GM18517 (cell line): ENCODE measurements around the gene ASCC1.

Experiments
- ATAC-seq: cut with Tn5 transposase; IDR thresholded peaks from one replicate; pipeline ENCODE4 v1.9.1; 2021; ENCODE audit warnings: mild to moderate bottlenecking, moderate library complexity; ENCODE audit not compliant: unreplicated experiment

The ASCC1 gene, protein sequence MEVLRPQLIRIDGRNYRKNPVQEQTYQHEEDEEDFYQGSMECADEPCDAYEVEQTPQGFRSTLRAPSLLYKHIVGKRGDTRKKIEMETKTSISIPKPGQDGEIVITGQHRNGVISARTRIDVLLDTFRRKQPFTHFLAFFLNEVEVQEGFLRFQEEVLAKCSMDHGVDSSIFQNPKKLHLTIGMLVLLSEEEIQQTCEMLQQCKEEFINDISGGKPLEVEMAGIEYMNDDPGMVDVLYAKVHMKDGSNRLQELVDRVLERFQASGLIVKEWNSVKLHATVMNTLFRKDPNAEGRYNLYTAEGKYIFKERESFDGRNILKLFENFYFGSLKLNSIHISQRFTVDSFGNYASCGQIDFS

DNA sequence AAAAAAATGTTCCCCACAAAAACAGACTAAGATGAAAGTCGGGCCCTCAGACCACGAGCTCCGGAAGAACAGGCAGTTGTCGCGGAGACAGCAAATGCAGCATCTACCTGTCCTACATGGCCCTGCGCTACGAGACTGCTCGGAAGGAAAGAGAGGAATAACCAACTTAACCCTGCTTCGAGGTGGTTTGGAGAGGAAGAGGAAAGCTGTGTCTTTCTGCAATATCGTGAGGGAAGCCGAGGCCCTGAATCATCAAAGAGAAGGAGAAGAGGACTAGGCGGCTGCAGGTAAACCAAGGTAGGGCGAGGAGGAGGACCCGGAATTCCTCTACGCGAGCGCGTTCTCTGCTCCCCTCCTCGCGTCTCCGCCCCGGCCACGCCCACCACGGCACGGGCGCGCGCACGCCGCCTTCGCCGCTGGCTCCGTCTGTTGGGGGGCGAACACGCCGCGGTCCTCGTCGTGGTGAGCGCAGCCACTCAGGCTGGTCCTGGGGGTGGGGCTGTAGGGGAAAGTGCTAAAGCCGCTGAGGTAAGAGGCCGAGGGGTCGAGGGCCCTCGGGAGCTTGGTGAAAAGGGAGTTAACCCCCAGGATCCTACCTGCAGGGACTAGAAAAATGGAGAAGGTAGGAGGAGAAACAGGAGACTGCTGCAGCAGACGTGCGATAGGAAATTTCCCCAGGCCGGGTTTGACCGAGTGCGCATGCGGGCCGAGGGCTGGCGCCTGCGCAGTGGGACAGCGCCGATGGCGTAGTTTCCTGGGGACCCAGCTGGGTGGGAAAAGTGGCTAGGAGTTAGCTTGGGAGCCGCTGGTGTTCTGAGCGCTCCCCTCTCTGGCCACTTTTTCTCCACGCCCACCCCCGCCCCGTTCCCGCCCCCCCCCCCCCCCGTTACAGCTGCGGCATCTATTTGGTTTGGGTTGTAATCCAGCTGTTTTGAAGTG, at the start of gene ASCC1, which contains the start of gene ANAPC16:
ASCC1 (minus strand) TSS at position 666 of the 939 bp plus-strand sequence. CDS start 2,978 bp downstream, outside the sequence.
ANAPC16 (plus strand) TSS at position 402 of the 939 bp plus-strand sequence. CDS start 7,903 bp downstream, outside the sequence.
- peak; percentile 68 for ATAC-seq

DNA sequence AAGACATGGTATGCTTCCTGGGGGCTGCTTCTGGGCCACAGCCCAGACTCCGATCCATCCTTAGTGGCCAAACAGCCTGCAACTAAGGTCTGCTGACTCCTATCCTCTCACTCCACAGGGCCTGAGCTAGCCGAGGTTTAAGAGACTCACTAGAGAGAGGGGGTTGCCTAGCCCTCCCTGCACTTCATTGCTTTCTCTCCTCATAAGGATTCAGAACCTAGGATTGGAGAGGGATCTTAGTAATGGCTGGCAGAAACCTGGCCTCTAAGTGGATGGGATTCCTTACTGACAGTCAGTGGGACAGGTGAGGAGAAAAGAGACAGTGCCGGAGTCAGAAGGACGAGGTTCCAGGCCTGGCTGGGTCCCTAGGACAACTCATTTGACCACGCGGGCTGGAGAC, 49.4 kb upstream of the ASCC1 start:
- no peak for ATAC-seq

DNA sequence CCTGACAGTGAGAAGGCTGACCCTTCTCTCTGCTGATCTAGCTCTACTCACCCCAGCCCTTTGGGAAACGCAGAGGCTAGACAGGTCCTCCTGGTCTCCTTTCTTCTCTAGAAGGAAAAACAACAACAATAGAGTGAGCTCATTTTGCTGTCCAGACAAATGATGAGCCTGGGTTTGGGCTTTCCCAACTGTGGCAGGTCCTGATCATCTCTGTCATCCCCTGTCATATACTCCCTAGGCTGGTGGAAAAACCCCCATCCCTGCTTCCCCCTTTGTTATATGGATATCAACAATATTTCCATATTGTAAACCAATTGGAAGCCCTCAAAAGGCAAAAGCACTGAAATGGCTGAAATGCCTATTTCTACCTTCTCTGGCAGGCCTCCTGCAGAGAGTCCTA, 48.5 kb upstream of the ASCC1 start:
- no peak for ATAC-seq

DNA sequence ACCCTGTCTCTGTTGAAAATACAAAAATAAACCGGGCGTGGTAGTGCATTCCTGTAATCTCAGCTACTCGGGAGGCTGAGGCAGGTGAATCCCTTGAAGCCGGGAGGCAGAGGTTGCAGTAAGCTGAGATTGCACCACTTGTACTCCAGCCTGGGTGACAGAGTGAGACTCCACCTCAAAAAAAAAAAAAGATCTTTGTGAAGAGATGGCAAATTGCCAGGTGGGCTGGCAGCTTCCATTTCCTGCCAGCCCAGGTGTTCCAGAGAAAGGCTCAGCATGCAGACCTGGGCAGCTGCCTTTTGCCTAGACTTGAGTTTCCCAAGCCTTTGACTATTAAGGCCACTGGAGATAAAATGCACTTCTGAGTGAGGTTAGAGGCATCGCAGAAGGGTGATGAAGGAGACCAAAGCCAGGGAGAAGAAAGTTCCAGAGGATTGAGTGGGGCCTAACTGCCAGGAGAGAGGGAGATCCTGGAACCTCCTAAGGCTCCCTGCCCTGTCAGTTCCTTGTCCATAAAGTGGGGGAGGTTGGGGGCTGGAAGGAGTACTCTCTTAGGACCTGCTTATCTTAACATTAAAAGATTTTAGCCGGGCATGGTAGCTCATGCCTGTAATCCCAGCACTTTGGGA, 47.7 kb upstream of the ASCC1 start:
- ATAC-seq, result no peak

DNA sequence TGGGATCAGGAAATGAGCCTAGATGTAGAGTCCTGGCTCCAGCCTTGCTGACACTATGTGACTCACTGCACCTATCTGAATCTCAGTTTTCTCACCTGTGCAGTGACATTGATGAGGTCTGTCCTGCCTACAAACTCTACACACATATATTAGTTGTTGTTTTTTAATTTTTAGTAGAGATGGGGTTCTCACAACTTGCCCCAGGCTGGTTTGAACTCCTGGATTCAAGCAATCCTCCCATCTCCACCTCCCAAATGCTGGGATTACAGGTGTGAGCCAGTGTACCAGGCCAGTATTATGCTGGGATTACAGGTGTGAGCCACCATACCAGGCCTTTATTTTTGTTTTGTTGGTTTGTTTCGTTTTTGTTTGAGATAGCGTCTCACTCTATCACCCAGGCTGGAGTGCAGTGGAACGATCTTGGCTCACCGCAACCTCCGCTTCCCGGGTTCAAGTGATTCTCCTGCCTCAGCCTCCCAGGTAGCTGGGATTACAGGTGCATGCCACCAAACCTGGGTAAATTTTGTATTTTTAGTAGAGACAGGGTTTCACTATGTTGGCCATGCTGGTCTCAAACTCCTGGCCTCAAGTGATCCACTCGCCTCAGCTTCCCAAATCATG, 45.8 kb upstream of the ASCC1 start:
- peak; percentile 17 for ATAC-seq

DNA sequence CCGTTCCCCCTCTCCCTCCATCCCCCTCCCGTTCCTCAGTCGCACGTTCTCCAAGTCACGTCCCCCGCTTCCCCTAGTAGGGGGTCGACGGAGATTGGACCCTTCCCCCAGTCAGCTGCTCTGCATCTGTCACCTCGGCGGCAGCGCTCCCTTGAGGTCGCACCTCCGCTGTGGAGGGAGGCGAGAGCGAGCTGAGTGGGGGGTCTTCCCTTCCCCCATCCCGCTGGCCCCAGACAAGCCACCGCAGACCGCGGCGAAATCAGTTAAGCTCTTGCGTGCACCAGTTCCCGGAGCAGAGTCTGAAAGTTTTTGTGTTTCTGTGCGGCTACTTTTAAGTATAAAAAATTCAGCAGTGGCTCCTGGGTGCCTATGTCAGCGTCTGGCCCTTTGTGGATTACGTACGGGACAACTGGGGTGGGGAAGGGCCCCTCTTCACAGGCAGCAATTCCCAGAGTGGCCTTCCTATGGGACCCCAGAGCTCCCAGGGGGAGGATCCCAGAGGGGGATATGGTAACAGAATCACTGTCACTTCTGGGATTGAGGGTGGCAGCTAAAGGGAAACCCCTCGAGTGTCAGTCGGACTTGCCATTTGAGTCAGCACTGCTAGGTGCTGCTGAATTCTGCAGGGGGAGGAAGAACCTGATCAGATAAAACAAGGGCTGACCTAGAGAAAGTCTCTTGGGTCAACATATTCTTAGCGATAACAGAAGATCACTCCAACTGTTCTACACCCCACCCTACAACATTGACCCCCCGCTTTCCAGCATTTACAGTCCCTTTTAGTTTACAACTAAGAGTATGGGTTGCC, 45.1 kb upstream of the ASCC1 start:
- peak; percentile 50 for ATAC-seq

DNA sequence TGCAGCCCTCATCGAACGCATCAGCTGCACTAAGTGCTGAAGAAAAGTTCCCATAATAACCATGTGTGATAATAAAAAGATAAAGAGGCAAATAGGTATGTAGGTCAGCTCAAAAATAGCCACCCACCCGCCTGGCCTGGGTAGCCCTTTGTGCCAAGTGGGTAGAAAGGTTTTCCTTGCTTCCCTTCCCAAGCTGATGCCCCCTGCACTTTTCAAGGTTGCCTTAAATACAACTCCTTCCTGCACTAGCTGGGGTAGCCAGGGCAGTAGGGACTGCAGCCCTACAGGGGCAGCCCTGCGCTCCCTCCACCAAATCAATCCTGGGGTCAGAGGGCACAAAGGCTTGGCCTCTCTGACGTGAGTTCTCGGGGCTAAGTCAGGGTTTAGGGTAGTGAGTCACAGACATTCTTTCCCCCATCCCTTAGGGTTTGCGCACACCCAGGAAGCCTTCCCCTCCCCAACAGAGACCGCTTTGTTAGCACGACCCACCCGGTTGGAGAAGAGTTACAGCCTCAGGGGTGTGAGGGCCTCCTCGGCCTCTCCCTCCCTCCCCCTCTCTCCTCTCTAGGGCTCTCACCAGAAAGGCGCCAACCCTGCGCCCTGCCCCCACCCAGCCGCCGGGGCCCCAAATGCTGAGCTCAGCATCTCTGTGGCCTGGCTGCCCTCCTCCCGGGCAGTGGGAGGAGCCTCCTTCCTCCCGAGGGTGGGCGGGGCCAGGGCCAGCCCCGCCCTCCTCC, 44.3 kb upstream of the ASCC1 start:
- ATAC-seq, result peak; percentile 40

DNA sequence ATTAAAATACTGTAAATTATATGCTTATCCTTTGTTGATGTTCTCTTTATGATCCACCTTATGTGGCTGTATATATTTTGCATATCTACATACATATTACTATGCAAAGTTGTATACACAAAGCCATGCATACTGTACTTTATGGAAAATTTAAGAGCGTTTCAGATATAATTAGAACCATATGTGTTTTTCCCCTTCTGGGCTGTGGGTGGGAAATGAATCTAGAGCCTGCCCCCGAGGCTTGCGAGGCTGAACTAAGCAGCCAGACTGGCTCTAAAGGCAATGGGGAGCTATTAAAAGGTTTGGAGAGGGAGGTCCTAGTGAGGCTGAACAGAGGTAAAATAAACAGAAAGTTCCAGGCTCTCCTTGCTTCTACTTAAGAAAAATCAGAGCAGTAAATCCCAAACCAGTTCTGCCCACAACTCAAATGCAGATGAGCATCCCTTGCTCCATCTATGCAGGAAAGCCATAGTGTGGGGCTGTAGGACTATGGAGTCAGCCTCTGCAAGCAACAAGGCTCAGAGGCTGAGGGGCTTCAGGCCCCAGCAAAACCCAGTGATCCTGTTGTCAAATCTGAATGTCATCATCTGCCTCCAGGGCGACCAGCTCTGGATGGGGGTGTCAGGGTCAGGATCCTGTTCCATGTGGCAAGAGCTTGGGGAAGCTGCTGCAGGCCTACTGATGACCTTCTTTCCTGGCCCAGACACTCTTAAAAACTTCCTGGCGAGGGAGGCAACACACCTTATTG, 43.6 kb upstream of the ASCC1 start:
- no peak for ATAC-seq

DNA sequence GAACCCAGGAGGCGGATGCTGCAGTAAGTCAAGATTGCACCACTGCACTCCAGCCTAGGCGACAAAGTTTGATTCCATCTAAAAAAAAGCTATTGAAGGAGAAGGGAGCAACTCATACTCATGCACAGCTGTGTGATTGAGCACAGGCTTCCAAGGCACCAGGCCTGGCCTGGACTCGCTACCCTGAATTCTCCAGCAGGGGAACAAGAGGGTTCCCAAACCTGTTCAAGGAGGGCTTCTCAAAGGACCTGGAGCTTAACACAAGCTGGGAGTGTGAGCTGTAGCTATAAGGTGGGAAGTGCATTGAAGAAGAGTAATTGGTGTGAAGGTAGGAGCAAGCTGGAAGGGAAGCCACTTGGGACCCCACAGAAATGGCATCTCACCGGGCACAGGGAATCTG, 42.5 kb upstream of the ASCC1 start:
- no peak for ATAC-seq

DNA sequence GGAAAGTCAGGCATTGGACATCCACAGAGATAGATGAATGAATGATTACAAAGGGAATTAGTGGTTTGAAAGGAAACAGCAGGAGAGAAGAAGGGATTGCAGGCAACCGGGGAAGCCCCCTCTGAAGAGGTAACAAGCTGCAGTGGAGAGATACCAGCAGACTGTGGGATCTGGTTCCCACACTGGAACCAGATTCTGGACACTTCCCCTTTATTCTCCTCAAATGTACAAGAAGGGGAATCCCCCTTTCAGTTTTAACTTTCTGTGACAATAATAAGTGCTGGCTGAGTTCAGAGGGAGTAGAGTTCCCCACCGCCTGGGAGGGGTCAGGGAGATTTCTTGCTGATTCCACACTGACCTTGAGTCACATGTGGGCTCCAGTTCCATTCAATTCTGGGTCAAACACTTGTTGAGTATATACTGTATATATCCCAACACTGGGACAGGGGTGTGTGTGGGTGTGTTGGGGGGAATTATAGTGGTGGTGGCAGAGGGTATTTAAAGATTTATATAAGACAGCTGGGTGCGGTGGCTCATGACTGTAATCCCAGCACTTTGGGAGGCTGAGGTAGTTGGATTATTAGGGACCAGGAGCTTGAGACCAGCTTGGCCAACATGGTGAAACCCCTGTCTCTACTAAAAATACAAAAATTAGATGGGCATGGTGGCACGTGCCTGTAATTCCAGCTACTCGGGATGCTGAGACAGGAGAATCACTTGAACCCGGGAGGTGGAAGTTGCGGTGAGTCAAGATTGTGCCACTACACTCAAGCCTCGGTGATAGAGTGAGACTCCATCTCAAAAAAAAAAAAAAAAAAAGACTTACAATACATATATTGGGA, 41.2 kb upstream of the ASCC1 start:
- no peak for ATAC-seq

DNA sequence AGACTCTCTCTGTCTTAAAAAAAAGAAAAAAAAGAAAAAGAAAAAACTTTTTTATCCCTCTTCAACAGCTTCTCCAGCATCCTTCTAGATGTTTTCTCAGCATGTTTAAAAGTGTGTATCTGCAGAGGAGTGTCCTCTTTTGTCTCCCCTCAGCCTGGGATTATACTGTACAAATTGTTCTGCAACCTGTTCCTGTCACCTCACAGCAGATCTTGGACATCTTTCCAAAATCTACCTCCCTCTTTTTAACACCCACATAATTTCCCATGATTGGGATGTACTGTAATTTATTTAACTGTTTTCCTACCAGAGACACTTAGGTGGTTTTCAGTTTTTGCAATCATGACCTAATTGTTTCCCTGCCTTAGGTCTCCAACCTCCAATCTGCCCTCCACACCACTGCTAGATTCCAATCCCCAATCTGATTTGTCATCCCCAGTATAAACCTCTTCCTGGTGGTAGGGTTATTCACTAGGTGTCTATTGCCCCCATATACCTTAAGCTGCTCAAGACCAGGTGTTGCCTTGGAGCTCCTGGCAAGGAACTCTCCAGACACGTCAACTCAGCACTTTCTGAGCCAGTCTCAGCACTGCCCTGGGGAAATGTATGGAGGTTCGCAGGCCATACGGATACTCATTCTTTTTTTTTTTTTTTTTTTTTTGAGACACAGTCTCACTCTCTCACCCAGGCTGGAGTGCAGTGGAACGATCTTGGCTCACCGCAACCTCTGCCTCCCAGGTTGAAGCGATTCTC, 40.1 kb upstream of the ASCC1 start:
- ATAC-seq, result no peak

DNA sequence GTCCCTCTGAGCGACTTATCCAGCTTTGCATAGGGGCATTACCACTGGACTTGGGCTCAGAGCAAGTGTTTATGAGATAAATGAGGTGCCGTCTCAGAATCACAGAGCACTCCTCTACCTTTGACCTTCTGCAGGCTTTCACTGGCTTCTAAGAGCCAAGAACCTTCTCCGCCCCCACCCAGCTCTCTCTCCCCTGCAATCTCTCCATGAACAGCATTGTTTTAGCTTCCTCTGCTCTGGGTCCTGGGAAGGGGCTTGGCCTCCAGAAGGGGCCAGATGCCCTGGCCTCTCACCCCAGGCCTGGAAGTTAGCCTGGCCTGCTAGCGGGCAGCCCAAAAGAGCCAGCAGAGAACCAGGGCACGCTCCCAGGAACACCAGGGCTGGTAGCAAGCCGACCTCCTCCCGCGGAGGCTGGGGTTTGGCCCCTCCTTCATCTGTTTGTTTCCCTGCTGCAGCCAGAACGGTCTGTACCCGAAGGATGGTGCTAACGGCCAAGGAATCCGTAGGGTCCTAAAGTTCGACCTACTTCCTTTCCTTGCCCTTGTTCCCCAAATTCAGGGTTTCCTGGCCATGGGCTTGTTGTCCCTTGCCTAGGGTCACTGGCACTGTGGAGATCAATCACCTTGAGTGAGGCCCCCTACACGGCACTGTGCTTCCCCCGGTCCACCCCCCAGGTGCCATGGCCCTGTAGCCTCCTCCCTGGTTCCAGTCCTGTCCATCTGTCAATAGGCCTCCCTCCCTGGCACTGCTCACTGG, 38.9 kb upstream of the ASCC1 start:
- ATAC-seq, result no peak

DNA sequence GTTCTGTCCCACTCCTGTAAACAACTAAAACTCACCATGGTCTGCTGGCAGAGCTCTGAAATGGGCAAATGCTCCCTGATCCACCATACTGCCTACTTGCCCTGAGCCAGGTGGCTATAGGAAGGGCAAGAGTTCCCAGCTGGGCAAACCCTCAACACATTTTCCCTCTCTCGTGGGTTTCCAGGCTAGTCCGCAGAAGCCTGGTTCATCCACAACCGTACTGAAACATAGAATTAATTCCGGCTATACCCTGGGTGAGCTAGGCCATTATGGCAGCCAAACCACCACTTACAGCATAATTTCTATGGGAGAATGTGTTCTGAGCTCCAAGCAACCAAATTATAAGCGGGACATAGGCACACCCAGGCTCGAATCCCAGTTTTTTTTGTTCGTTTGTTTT, 37.5 kb upstream of the ASCC1 start:
- no peak for ATAC-seq

DNA sequence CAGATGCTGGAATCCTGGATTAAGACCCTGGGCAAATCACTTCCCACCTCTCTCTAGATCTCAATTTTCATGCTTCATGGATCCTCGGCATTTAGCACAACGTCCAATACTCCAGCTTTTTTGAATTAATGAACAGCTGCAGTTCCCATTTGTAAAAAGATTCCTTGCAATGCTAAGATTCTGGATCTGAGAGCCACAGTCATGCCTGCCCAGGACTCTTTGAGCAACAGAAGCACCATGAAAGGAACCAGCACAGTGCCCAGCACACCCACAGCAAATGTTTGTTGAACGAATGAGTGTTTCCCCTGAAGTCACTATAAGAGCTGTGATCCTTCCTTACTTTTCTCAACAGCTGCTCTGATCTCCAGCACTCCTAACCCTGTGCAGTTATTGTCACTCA, 36.9 kb upstream of the ASCC1 start:
- ATAC-seq, result no peak

DNA sequence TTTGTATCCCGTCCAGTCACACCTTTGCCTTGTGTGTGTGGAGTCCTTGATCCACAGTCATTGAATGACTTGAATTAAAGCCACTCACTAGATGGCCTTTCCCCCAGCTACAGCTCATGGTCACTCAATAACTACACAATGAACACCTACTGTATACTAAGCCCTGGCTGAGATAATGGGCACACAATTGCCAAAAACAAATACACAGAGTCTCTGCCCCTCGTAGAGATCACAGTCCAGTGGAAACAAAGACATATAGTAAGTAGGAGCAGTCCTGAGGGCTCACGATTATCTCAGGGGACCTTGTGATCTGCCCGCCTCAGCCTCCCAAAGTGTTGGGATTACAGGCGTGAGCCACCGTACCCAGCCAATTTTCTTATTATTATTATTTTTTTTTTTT, 35.6 kb upstream of the ASCC1 start:
- no peak for ATAC-seq

DNA sequence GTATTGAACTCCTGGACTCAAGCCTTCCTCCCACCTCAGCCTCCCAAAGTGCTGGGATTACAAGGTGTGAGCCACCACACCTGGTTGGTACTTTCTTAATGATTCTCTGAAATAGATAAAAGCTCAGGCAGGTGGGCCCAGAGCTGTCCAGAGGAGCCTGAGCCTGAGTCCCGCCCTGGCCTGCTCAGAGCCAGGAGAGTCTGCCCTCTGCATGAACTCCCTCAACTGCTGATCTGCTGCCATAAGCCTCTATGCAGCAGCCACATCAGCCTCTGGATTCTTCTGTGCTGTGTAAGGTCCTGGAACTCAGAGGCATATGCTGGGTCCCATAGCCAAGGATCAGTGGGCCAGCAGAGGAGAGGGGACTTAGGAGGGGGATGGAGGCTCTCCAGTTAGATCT, 34.6 kb upstream of the ASCC1 start:
- no peak for ATAC-seq
